ENCODE data around the gene FCAMR. TPM values are rescaled to one million over a fixed set of nuclear protein-coding genes. Genes with fewer than 3 reads are reported as not detected.

Gene FCAMR
- total and polyA plus RNA-seq, 2 donors (not counting 3 experiments of a cell fraction or from before 2014, with no cell fraction given) = not detected

DNA sequence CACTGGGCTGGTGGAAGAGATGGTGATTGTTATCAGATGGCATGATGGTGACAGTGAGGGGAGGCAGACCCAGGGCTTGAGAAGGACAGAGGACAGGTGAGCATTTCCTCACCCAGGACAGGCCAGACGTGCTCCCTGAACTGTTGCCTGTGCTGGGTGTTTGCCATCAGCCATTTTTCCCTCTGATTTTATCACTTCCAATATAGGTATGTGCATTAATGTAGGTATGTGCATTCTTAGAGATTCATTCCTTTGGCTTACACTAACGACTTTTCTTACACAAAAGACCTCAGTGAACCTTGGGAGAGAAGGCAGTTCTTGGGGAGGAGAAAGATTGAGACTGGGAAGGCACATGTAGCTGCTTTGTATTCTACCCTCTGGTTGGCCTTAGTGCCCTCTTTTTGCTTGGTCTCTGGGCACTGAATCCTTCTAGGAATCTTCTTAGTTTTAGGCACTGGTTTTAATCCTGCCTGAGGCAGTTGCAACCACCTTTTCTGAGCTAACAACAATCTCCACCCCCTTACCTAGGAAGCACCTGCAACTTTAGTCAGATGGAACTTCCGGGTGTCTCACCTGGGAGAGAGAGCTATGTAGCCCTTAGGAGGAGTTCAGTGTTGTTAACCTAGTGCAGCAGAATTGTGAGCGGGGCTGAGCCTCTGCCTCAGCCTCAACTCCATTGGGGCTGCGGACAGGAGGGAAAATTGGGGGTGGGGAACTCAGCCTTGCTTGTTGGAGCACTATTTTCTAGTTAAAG lies 31.4 kb upstream of the FCAMR start:
- Histone ChIP-seq H2AFZ (ENCODE audit: low read depth, low read length) (no peak overlapping the region), H3K4me3 (replicated peaks in 1 of 3; ENCODE audit: insufficient read depth in 1 of 3, low read depth in 1 of 3, low read length in 3 of 3) (no peak overlapping the region), H3K27ac (ENCODE audit: insufficient read depth, low read depth, low read length) (no peak overlapping the region), H4K20me1 (replicated peaks; ENCODE audit: control insufficient read depth, extremely low read depth, insufficient read depth, low read length) (no peaks in the 10 kb centered on the region), H3K9me3 (replicated peaks; ENCODE audit: control insufficient read depth, insufficient read depth, low read length) (no peaks in the 10 kb centered on the region), H3K36me3 (ENCODE audit: control insufficient read depth in 2 of 2, extremely low read depth in 1 of 2, insufficient read depth in 2 of 2, low read length in 2 of 2) (no peaks in the 10 kb centered on the region), H3K4me2 (ENCODE audit: insufficient read depth, low read length) (no peak overlapping the region), H3K79me2 (ENCODE audit: control insufficient read depth, insufficient read depth, low read length) (no peaks in the 10 kb centered on the region), H3K4me1 (ENCODE audit: control insufficient read depth, extremely low read depth, insufficient read depth, low read length) (no peaks in the 10 kb centered on the region), H3K27me3 (ENCODE audit: control insufficient read depth in 2 of 2, insufficient read depth in 2 of 2, low read length in 2 of 2) (peaks cover 0 to 1% of the 10 kb centered on the region in 2 experiments), H3K9ac (replicated peaks; ENCODE audit: extremely low read depth, insufficient read depth, low read length) (no peak overlapping the region), H3K9me1 (replicated peaks; ENCODE audit: control insufficient read depth, extremely low read depth, insufficient read depth, low read length) (no peaks in the 10 kb centered on the region)
- no peak for TF ChIP-seq EZH2 (IDR thresholded peaks at IDR 0.05; ENCODE audit: borderline replicate concordance, low read depth, low read length, severe bottlenecking)
- TF ChIP-seq, protein P1, sequence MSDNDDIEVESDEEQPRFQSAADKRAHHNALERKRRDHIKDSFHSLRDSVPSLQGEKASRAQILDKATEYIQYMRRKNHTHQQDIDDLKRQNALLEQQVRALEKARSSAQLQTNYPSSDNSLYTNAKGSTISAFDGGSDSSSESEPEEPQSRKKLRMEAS (IDR thresholded peaks at IDR 0.05; ENCODE audit: insufficient read depth, insufficient read length) = no peak
- no peak for TF ChIP-seq JUN (IDR thresholded peaks at IDR 0.05; ENCODE audit: borderline replicate concordance, insufficient read depth, insufficient read length, low read depth)
- no peak for TF ChIP-seq FOS (IDR thresholded peaks at IDR 0.05; ENCODE audit: borderline replicate concordance, insufficient read depth, low read length)
- no peak for TF ChIP-seq POLR2AphosphoS5 (IDR thresholded peaks at IDR 0.05; ENCODE audit: insufficient read depth, low read depth, low read length)
- intact Hi-C loops (cut with micrococcal nuclease) (no loop called here), dilution Hi-C loops (cut with MboI; ENCODE audit: extremely low pct_ligation_motif_present, low sequenced_read_pairs) (no loop called here)
- BruUV-seq (replicated peaks) = no TSS peak
- FAIRE-seq (no peak), DNase-seq (ENCODE audit: low read depth, low spot score) (no peak)
- ChIA-PET POLR2A (no interaction called here), CTCF (no interaction called here)

GRCh38 chr1:207000651-207001291 lies 30.5 kb upstream of the FCAMR start:
- no peaks in the 10 kb centered on the region for H3K9me1 ChIP-seq (replicated peaks; ENCODE audit: control insufficient read depth, extremely low read depth, insufficient read depth, low read length)
- dilution Hi-C loops (cut with MboI; ENCODE audit: extremely low pct_ligation_motif_present, low sequenced_read_pairs) (no loop called here), intact Hi-C loops (cut with micrococcal nuclease) (no loop called here)
- no peaks in the 10 kb centered on the region for H4K20me1 ChIP-seq (replicated peaks; ENCODE audit: control insufficient read depth, extremely low read depth, insufficient read depth, low read length)
- no peak for FAIRE-seq
- H2AFZ ChIP-seq (ENCODE audit: low read depth, low read length) = no peak overlapping the region
- H3K4me1 ChIP-seq (ENCODE audit: control insufficient read depth, extremely low read depth, insufficient read depth, low read length) = no peaks in the 10 kb centered on the region
- no peaks in the 10 kb centered on the region for H3K9me3 ChIP-seq (replicated peaks; ENCODE audit: control insufficient read depth, insufficient read depth, low read length)
- POLR2A ChIA-PET = no interaction called here
- H3K4me2 ChIP-seq (ENCODE audit: insufficient read depth, low read length) = no peak overlapping the region
- H3K36me3 ChIP-seq (ENCODE audit: control insufficient read depth in 2 of 2, extremely low read depth in 1 of 2, insufficient read depth in 2 of 2, low read length in 2 of 2) = no peaks in the 10 kb centered on the region
- BruUV-seq (replicated peaks) = no TSS peak
- no peak overlapping the region for H3K27ac ChIP-seq (ENCODE audit: insufficient read depth, low read depth, low read length)
- peaks cover 0 to 1% of the 10 kb centered on the region in 2 experiments for H3K27me3 ChIP-seq (ENCODE audit: control insufficient read depth in 2 of 2, insufficient read depth in 2 of 2, low read length in 2 of 2)
- no peak for DNase-seq (ENCODE audit: low read depth, low spot score)
- H3K79me2 ChIP-seq (ENCODE audit: control insufficient read depth, insufficient read depth, low read length) = no peaks in the 10 kb centered on the region
- H3K9ac ChIP-seq (replicated peaks; ENCODE audit: extremely low read depth, insufficient read depth, low read length) = no peak overlapping the region
- no peak overlapping the region for H3K4me3 ChIP-seq (replicated peaks in 1 of 3; ENCODE audit: insufficient read depth in 1 of 3, low read depth in 1 of 3, low read length in 3 of 3)
- TF ChIP-seq, protein P1 (IDR thresholded peaks at IDR 0.05; ENCODE audit: insufficient read depth, insufficient read length) = no peak
- TF ChIP-seq JUN (IDR thresholded peaks at IDR 0.05; ENCODE audit: borderline replicate concordance, insufficient read depth, insufficient read length, low read depth) (no peak), POLR2A (IDR thresholded peaks at IDR 0.05; ENCODE audit: low read depth, low read length) (no peak), CTCF (IDR thresholded peaks at IDR 0.05; ENCODE audit: extremely low read depth in 1 of 2, insufficient read depth in 1 of 2, low read depth in 1 of 2, low read length in 2 of 2) (no peak), MYC (IDR thresholded peaks at IDR 0.05; ENCODE audit: low read depth, low read length) (no peak), EZH2 (IDR thresholded peaks at IDR 0.05; ENCODE audit: borderline replicate concordance, low read depth, low read length, severe bottlenecking) (no peak), GATA2 (IDR thresholded peaks at IDR 0.05; ENCODE audit: insufficient read depth, insufficient read length, low read depth, low read length) (no peak), FOS (IDR thresholded peaks at IDR 0.05; ENCODE audit: borderline replicate concordance, insufficient read depth, low read length) (no peak), POLR2AphosphoS5 (IDR thresholded peaks at IDR 0.05; ENCODE audit: insufficient read depth, low read depth, low read length) (no peak)
- CTCF ChIA-PET = no interaction called here

Measured in endothelial cell of umbilical vein (primary cell).